Measurements from ENCODE around the gene TMEM233.

TMEM233 gene

GRCh38 chr12:119631930-119632678, 38.5 kb downstream of the TMEM233 start:
- H3K27ac ChIP-seq, result no peak overlapping the region
- in situ Hi-C loops (cut with HindIII; ENCODE audit: low pct_ligation_motif_present, low sequenced_read_pairs), result no loop called here
- DNase-seq, result no peak
- TF ChIP-seq CTCF (IDR thresholded peaks at IDR 0.05; ENCODE audit: low read depth, low read length, missing control alignments), result no peak
- H3K36me3 ChIP-seq (replicated peaks), result no peaks in the 10 kb centered on the region
- H3K4me3 ChIP-seq (ENCODE audit: low read depth, low read length), result no peak overlapping the region
- no peaks in the 10 kb centered on the region for H3K27me3 ChIP-seq (replicated peaks)

- Histone ChIP-seq H3K27ac (no peak overlapping the region), H3K27me3 (replicated peaks) (no peaks in the 10 kb centered on the region), H3K4me3 (ENCODE audit: low read depth, low read length) (no peak overlapping the region), H3K36me3 (replicated peaks) (no peaks in the 10 kb centered on the region)
- no peak for DNase-seq
- TF ChIP-seq CTCF (IDR thresholded peaks at IDR 0.05; ENCODE audit: low read depth, low read length, missing control alignments), result no peak
- in situ Hi-C loops (cut with HindIII; ENCODE audit: low pct_ligation_motif_present, low sequenced_read_pairs), result no loop called here
Measured at GRCh38 chr12:119634743-119635142, 41.2 kb downstream of the TMEM233 start.

- no peak overlapping the region for H3K27ac ChIP-seq
- H3K4me3 ChIP-seq (ENCODE audit: low read depth, low read length), result no peak overlapping the region
- no peaks in the 10 kb centered on the region for H3K36me3 ChIP-seq (replicated peaks)
- peak; percentile 25 for TF ChIP-seq CTCF (IDR thresholded peaks at IDR 0.05; ENCODE audit: low read depth, low read length, missing control alignments)
- in situ Hi-C loops (cut with HindIII; ENCODE audit: low pct_ligation_motif_present, low sequenced_read_pairs), result no loop called here
- no peak for DNase-seq
- no peaks in the 10 kb centered on the region for H3K27me3 ChIP-seq (replicated peaks)
Measured at GRCh38 chr12:119642986-119643385, 49.4 kb downstream of the TMEM233 start.

- DNase-seq, result no peak
- no peak overlapping the region for H3K27ac ChIP-seq
- no peaks in the 10 kb centered on the region for H3K27me3 ChIP-seq (replicated peaks)
- no peak for TF ChIP-seq CTCF (IDR thresholded peaks at IDR 0.05; ENCODE audit: low read depth, low read length, missing control alignments)
- H3K36me3 ChIP-seq (replicated peaks), result no peaks in the 10 kb centered on the region
- H3K4me3 ChIP-seq (ENCODE audit: low read depth, low read length), result no peak overlapping the region
- in situ Hi-C loops (cut with HindIII; ENCODE audit: low pct_ligation_motif_present, low sequenced_read_pairs), result no loop called here
Measured at GRCh38 chr12:119644930-119645329, 51.4 kb downstream of the TMEM233 start.

GRCh38 chr12:119645535-119646059, 52.0 kb downstream of the TMEM233 start:
- TF ChIP-seq CTCF (IDR thresholded peaks at IDR 0.05; ENCODE audit: low read depth, low read length, missing control alignments), result no peak
- DNase-seq, result no peak
- in situ Hi-C loops (cut with HindIII; ENCODE audit: low pct_ligation_motif_present, low sequenced_read_pairs), result no loop called here
- no peaks in the 10 kb centered on the region for H3K36me3 ChIP-seq (replicated peaks)
- no peaks in the 10 kb centered on the region for H3K27me3 ChIP-seq (replicated peaks)
- no peak overlapping the region for H3K27ac ChIP-seq
- no peak overlapping the region for H3K4me3 ChIP-seq (ENCODE audit: low read depth, low read length)

All from brain microvascular endothelial cell (primary cell).